H1 (cell line): ENCODE results near the gene DNASE1. TPM values are rescaled to one million over a fixed set of nuclear protein-coding genes. Genes with fewer than 3 reads are reported as not detected.

Experiments used
- CTCF ChIA-PET: fragments of 300-600 bp; sonication (Branson Sonifier 250); formaldehyde crosslinking; loops from one replicate; lab custom pipeline; 2021; ENCODE audit not compliant: partially characterized antibody; lab: Charles Lee
- POLR2A ChIA-PET: fragments of 300-600 bp; sonication (Branson Sonifier 250); formaldehyde crosslinking; loops from one replicate; lab custom pipeline; 2021; ENCODE audit warnings: inconsistent platforms; ENCODE audit not compliant: partially characterized antibody; lab: Charles Lee
- DNase-seq, 2 experiments: peaks; one replicate each; pipeline versions ENCODE4 v3.0.0 to v3.0.0-alpha.2; 2010 to 2022; ENCODE audit warnings: low spot score in 2 of 2, low read depth in 1 of 2, mixed read lengths in 1 of 2
- FAIRE-seq: peaks from 2 replicates; lab custom pipeline; 2011; peaks lifted over from hg19 to GRCh38; lab: Jason Lieb, UNC
- H2AFZ ChIP-seq: 2 replicates; pipeline ENCODE4 v1.8.1; 2012; ENCODE audit warnings: low read length, inconsistent platforms
- H2AK5ac ChIP-seq: 2 replicates; pipeline ENCODE4 v1.6.1; 2013; ENCODE audit warnings: low read depth, low read length
- H2BK120ac ChIP-seq: replicated peaks from 2 replicates; pipeline ENCODE3; 2013; ENCODE audit warnings: low read depth, low read length, inconsistent platforms
- H2BK12ac ChIP-seq: 2 replicates; pipeline ENCODE4 v1.6.1; 2013; ENCODE audit warnings: low read depth, low read length
- H2BK15ac ChIP-seq: 2 replicates; pipeline ENCODE4 v1.6.1; 2013; ENCODE audit warnings: low read length
- H2BK20ac ChIP-seq: 2 replicates; pipeline ENCODE4 v1.6.1; 2013; ENCODE audit warnings: low read length
- H2BK5ac ChIP-seq: 2 replicates; pipeline ENCODE4 v1.6.1; 2013; ENCODE audit warnings: low read depth, low read length
- H3K14ac ChIP-seq: 2 replicates; pipeline ENCODE4 v1.6.1; 2013; ENCODE audit warnings: inconsistent platforms; ENCODE audit not compliant: insufficient read length
- H3K18ac ChIP-seq: 2 replicates; pipeline ENCODE4 v1.6.1; 2013; ENCODE audit warnings: low read length; ENCODE audit errors: extremely low read depth
- H3K23ac ChIP-seq: 2 replicates; pipeline ENCODE4 v1.6.1; 2013; ENCODE audit warnings: inconsistent platforms; ENCODE audit not compliant: insufficient read length
- H3K23me2 ChIP-seq: 2 replicates; pipeline ENCODE4 v1.6.1; 2013; ENCODE audit warnings: low read depth, low read length
- H3K27ac ChIP-seq: 2 replicates; pipeline ENCODE4 v1.6.1; 2011; ENCODE audit warnings: low read depth, low read length, inconsistent platforms
- H3K27me3 ChIP-seq, 4 experiments: replicated peaks in 1 of 4; 1 replicate in 1 of 4; 2 replicates in 3 of 4; pipeline versions ENCODE4 v1.6.1 to v1.8.1; 2011 to 2013; ENCODE audit warnings: low read length in 3 of 4, mild to moderate bottlenecking in 3 of 4, inconsistent platforms in 2 of 4, mixed read lengths in 2 of 4, moderate library complexity in 1 of 4; ENCODE audit not compliant: control insufficient read depth in 3 of 4, insufficient read depth in 3 of 4; ENCODE audit errors: extremely low read depth in 1 of 4
- H3K36me3 ChIP-seq, 4 experiments: 2 replicates each; pipeline versions ENCODE4 v1.6.1 to v1.8.1; 2011 to 2013; ENCODE audit warnings: mild to moderate bottlenecking in 4 of 4, low read length in 3 of 4, moderate library complexity in 2 of 4, control low read depth in 1 of 4, inconsistent platforms in 1 of 4; ENCODE audit not compliant: insufficient read depth in 4 of 4, control insufficient read depth in 2 of 4
- H3K4ac ChIP-seq: replicated peaks from 2 replicates; pipeline ENCODE3; 2013; ENCODE audit warnings: low read length, low read depth, mixed read lengths, inconsistent platforms; ENCODE audit not compliant: insufficient read length
- H3K4me1 ChIP-seq, 4 experiments: replicated peaks in 1 of 4; 1 replicate in 1 of 4; 2 replicates in 3 of 4; pipeline versions ENCODE4 v1.6.1 to v1.8.1; 2011 to 2013; ENCODE audit warnings: low read length in 3 of 4, inconsistent platforms in 2 of 4, mixed read lengths in 1 of 4; ENCODE audit not compliant: insufficient read depth in 4 of 4, control insufficient read depth in 3 of 4
- H3K4me2 ChIP-seq, 2 experiments: 2 replicates each; pipeline versions ENCODE4 v1.6.1 to v1.8.1; 2011 to 2013; ENCODE audit warnings: low read depth in 2 of 2, low read length in 2 of 2, control low read depth in 1 of 2, inconsistent platforms in 1 of 2, mild to moderate bottlenecking in 1 of 2; ENCODE audit not compliant: insufficient read depth in 1 of 2
- H3K4me3 ChIP-seq, 4 experiments: fragments of 200-600, 300-600 bp in 1 of 4; sonication (generic), shearing (Covaris generic), sonication (Bioruptor Twin) in 1 of 4; 2 replicates each; pipeline versions ENCODE4 v1.5.1 to v1.8.1; 2011 to 2016; ENCODE audit warnings: low read length in 4 of 4, low read depth in 3 of 4, control low read depth in 2 of 4, inconsistent platforms in 2 of 4, mild to moderate bottlenecking in 2 of 4, mixed read lengths in 1 of 4, moderate library complexity in 1 of 4; ENCODE audit not compliant: insufficient read depth in 2 of 4; ENCODE audit errors: extremely low read depth in 1 of 4
- H3K56ac ChIP-seq: replicated peaks from 2 replicates; pipeline ENCODE3; 2013; ENCODE audit warnings: low read depth, mild to moderate bottlenecking, mixed read lengths, low read length, inconsistent platforms; ENCODE audit not compliant: insufficient read length
- H3K79me1 ChIP-seq: 2 replicates; pipeline ENCODE4 v1.6.1; 2013; ENCODE audit warnings: low read depth, low read length, control low read depth
- H3K79me2 ChIP-seq, 2 experiments: 2 replicates each; pipeline versions ENCODE4 v1.6.1 to v1.8.1; 2012 to 2013; ENCODE audit warnings: low read length in 2 of 2, mild to moderate bottlenecking in 2 of 2, inconsistent platforms in 1 of 2; ENCODE audit not compliant: insufficient read depth in 2 of 2, control insufficient read depth in 1 of 2
- H3K9ac ChIP-seq, 4 experiments: replicated peaks in 1 of 4; 1 replicate in 1 of 4; 2 replicates in 3 of 4; pipeline versions ENCODE4 v1.6.1 to v1.8.1; 2011 to 2013; ENCODE audit warnings: low read depth in 3 of 4, low read length in 3 of 4, control low read depth in 2 of 4, mild to moderate bottlenecking in 2 of 4, moderate library complexity in 2 of 4, inconsistent platforms in 1 of 4; ENCODE audit errors: extremely low read depth in 1 of 4
- H3K9me3 ChIP-seq, 2 experiments: 2 replicates each; pipeline versions ENCODE4 v1.6.1 to v1.8.1; 2012 to 2013; ENCODE audit warnings: mild to moderate bottlenecking in 2 of 2, moderate library complexity in 2 of 2, control low read depth in 1 of 2, inconsistent platforms in 1 of 2, low read depth in 1 of 2, low read length in 1 of 2, mixed read lengths in 1 of 2; ENCODE audit not compliant: insufficient read depth in 2 of 2
- H4K20me1 ChIP-seq, 2 experiments: replicated peaks in 1 of 2; 2 replicates each; pipeline versions ENCODE3 to v1.8.1; 2011 to 2013; ENCODE audit warnings: inconsistent platforms in 2 of 2, low read length in 2 of 2, mild to moderate bottlenecking in 1 of 2; ENCODE audit not compliant: insufficient read depth in 2 of 2, control insufficient read depth in 1 of 2
- H4K5ac ChIP-seq: 2 replicates; pipeline ENCODE4 v1.6.1; 2013; ENCODE audit warnings: low read length, low read depth, mixed read lengths, inconsistent platforms; ENCODE audit not compliant: insufficient read length
- H4K8ac ChIP-seq: 2 replicates; pipeline ENCODE4 v1.8.0; 2013; ENCODE audit warnings: mild to moderate bottlenecking, moderate library complexity, low read length, inconsistent platforms; ENCODE audit not compliant: insufficient read depth; ENCODE audit errors: extremely low read depth
- H4K91ac ChIP-seq: replicated peaks from 2 replicates; pipeline ENCODE3; 2013; ENCODE audit warnings: low read length, mixed read lengths, inconsistent platforms; ENCODE audit not compliant: insufficient read length
- CHD1 ChIP-seq: IDR thresholded peaks from 2 replicates; pipeline ENCODE4 v1.6.1; 2012; ENCODE audit warnings: low read depth, low read length, improper control_type of control experiment
- CHD2 ChIP-seq: IDR thresholded peaks from 2 replicates; pipeline ENCODE4 v1.6.1; 2012; ENCODE audit warnings: low read length, improper control_type of control experiment
- RAD21 ChIP-seq, 2 experiments: IDR thresholded peaks in 1 of 2; conservative IDR thresholded peaks in 1 of 2; 2 replicates each; pipeline ENCODE4 v1.6.1; 2011; ENCODE audit warnings: low read depth in 2 of 2, low read length in 2 of 2, improper control_type of control experiment in 1 of 2, inconsistent platforms in 1 of 2, mild to moderate bottlenecking in 1 of 2, moderate library complexity in 1 of 2
- TCF12 ChIP-seq: IDR thresholded peaks from 2 replicates; pipeline ENCODE4 v1.6.1; 2011; ENCODE audit warnings: low read depth, mild to moderate bottlenecking, low read length
- WGBS, 2 experiments: shearing (Covaris generic) in 1 of 2; methylation state at CpG; one replicate each; pipeline versions ENCODE4 v1.1.6 to v1.1.7; 2013 to 2015; ENCODE audit warnings: low lambda C conversion rate in 2 of 2, mixed read lengths in 2 of 2, inconsistent platforms in 1 of 2, low coverage in 1 of 2, missing lambda C conversion rate in 1 of 2; ENCODE audit not compliant: insufficient replicate concordance in 2 of 2, insufficient coverage in 1 of 2, insufficient read length in 1 of 2; ENCODE audit errors: extremely low coverage in 1 of 2, missing lambda C conversion rate in 1 of 2; 5-methylcytosine and 5-hydroxymethylcytosine counted together
- polyA plus RNA-seq, 7 experiments: library from polyadenylated mRNA; depleted of rRNA in 3 of 7; stranded (reverse) in 5 of 7; unstranded in 2 of 7; fragments of >200 nt in 5 of 7; fragments of 200-250 nt in 2 of 7; gene quantifications; 1 replicate in 5 of 7; 2 replicates in 1 of 7; 4 replicates in 1 of 7; pipeline versions ENCODE4 v1.2.1 to v1.2.3, GENCODE V29; 2011 to 2013; ENCODE audit warnings: missing spikeins in 2 of 7, mixed read lengths in 2 of 7
- total RNA-seq: library from RNA; stranded (reverse); fragmentation: NEBNext Ultra II Directional; extraction: Animal tissue kit (Norgen Biotek cat#: 25700); gene quantifications from 2 replicates; pipeline ENCODE4 v1.2.1, GENCODE V29; 2021
- TF ChIP-seq, protein P1 (sequence below), 3 experiments: IDR thresholded peaks; 1 replicate in 2 of 3; 2 replicates in 1 of 3; pipeline versions ENCODE4 v1.5.1 to v1.6.1; 2011; ENCODE audit warnings: low read length in 3 of 3, mild to moderate bottlenecking in 3 of 3, inconsistent platforms in 2 of 3, low read depth in 1 of 3, moderate library complexity in 1 of 3; ENCODE audit not compliant: insufficient read depth in 1 of 3; ENCODE audit errors: control extremely low read depth in 1 of 3

The DNASE1 gene
- total and polyA plus RNA-seq, 2 of the 8 experiments (the other 6 are each of a cell fraction or from before 2014, with no cell fraction given), result 11.5 to 16.7 TPM

DNA sequence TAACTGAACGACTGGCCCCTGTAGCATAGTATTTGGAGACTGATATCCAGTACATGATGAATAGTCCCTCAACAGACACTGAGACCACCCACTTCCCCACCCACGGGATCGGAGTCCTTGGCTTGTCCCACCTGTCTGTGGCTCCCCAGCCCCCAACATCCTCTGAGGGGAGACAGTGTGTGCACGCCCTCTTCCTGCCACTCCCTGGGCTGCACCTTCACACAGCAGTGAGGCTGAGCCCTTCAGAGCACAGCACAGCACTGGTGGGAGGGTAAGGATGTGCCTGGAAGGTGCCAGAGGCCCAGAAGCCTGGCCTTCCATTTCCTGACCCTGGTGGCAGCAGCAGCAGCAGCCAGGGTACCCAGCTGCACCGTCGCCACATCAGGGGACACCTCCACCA, 11.0 kb downstream of the DNASE1 start:
- H2BK20ac ChIP-seq, result no peak overlapping the region
- no peak overlapping the region for H3K4ac ChIP-seq
- H3K23ac ChIP-seq, result no peak overlapping the region
- no peaks in the 10 kb centered on the region for H3K9me3 ChIP-seq
- no peak overlapping the region for H2BK5ac ChIP-seq
- H3K79me2 ChIP-seq, result no peaks in the 10 kb centered on the region
- ChIA-PET POLR2A (no interaction called here), CTCF (interaction anchor here (0.6 to 3.4 kb wide), 3 partner anchors 11 to 77 kb away, joined by 3 to 22 read pairs (median 3); partner anchors contain the start of gene DNASE1)
- no peak overlapping the region for H4K5ac ChIP-seq
- H3K27ac ChIP-seq, result no peak overlapping the region
- DNase-seq (no peak), FAIRE-seq (no peak)
- no peak overlapping the region for H4K91ac ChIP-seq
- peaks cover 6 to 7% of the 10 kb centered on the region in 2 experiments for H4K20me1 ChIP-seq
- no peak overlapping the region for H2AK5ac ChIP-seq
- WGBS, 2 experiments, result 92% methylated on average over 6 of the region's 6 CpGs; no CpG with 5 or more reads in 1 of the 2 experiments
- no peak overlapping the region for H2BK15ac ChIP-seq
- no peak overlapping the region for H3K4me3 ChIP-seq
- no peaks in the 10 kb centered on the region for H3K27me3 ChIP-seq
- no peak overlapping the region for H2BK12ac ChIP-seq
- H3K14ac ChIP-seq, result no peak overlapping the region
- H3K4me1 ChIP-seq, result no peaks in the 10 kb centered on the region
- TF ChIP-seq RAD21 (IDR thresholded peaks at IDR 0.05 in 1 of 2, conservative IDR thresholded peaks at IDR 0.05 in 1 of 2; ENCODE audit: low read depth in 2 of 2, low read length in 2 of 2), result peak; percentile 19 to 34; a peak in 3 of 4 replicates
- TF ChIP-seq CHD2, result no peak
- no peak for TF ChIP-seq TCF12
- TF ChIP-seq, protein P1, sequence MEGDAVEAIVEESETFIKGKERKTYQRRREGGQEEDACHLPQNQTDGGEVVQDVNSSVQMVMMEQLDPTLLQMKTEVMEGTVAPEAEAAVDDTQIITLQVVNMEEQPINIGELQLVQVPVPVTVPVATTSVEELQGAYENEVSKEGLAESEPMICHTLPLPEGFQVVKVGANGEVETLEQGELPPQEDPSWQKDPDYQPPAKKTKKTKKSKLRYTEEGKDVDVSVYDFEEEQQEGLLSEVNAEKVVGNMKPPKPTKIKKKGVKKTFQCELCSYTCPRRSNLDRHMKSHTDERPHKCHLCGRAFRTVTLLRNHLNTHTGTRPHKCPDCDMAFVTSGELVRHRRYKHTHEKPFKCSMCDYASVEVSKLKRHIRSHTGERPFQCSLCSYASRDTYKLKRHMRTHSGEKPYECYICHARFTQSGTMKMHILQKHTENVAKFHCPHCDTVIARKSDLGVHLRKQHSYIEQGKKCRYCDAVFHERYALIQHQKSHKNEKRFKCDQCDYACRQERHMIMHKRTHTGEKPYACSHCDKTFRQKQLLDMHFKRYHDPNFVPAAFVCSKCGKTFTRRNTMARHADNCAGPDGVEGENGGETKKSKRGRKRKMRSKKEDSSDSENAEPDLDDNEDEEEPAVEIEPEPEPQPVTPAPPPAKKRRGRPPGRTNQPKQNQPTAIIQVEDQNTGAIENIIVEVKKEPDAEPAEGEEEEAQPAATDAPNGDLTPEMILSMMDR (IDR thresholded peaks at IDR 0.05; ENCODE audit: control extremely low read depth in 1 of 3, insufficient read depth in 1 of 3, low read depth in 1 of 3, low read length in 3 of 3), result peak in 2 of 3 experiments; percentile 13 to 27; a peak in 2 of 4 replicates
- no peak for TF ChIP-seq CHD1
- TF ChIP-seq, all 59 proteins: peak for 2
- Histone ChIP-seq H2BK120ac (no peak overlapping the region), H2AFZ (no peak overlapping the region), H3K79me1 (peaks cover 4% of the 10 kb centered on the region; the same call in 1 of the 2 replicates), H3K36me3 (peaks cover 28 to 62% (median 46%) of the 10 kb centered on the region in 4 experiments), H3K18ac (no peak overlapping the region), H4K8ac (no peak overlapping the region), H3K4me2 (no peak overlapping the region), H3K56ac (no peak overlapping the region), H3K9ac (no peak overlapping the region), H3K23me2 (no peaks in the 10 kb centered on the region)
